OCI-LY3 (cell line): ENCODE results near the gene NPTX1.

Source experiments
- CTCF ChIP-seq: fragments of 200-600, 300-600 bp; sonication (generic); IDR thresholded peaks from 2 replicates; pipeline ENCODE4 v1.5.1; 2014; ENCODE audit warnings: antibody characterized with exemption, low read length, low read depth
- EZH2phosphoT487 ChIP-seq: fragments of 200-600 bp; shearing (Covaris generic); IDR thresholded peaks from 2 replicates; pipeline ENCODE4 v1.6.1; 2018; ENCODE audit warnings: antibody characterized with exemption, mixed run types, low read depth

- TF ChIP-seq CTCF (no peak), EZH2phosphoT487 (no peak)
These were observed 42.8 kb upstream of the NPTX1 start for GRCh38 chr17:80519091-80519781.
